Colonic mucosa (tissue), 4 donors: ENCODE results near the gene CCDC61. TPM values are rescaled to one million over a fixed set of nuclear protein-coding genes. Genes with fewer than 3 reads are reported as not detected.

ENCODE experiments used
- DNase-seq: peaks from one replicate; pipeline ENCODE4 v3.0.0-alpha.2; 2020
- H3K27ac ChIP-seq: fragments of 200-600 bp; one replicate; pipeline ENCODE4 v1.8.0; 2021
- H3K27me3 ChIP-seq: fragments of 200-600 bp; one replicate; pipeline ENCODE4 v1.8.0; 2021
- H3K36me3 ChIP-seq: fragments of 200-600 bp; one replicate; pipeline ENCODE4 v1.8.0; 2021
- H3K4me1 ChIP-seq: fragments of 200-600 bp; one replicate; pipeline ENCODE4 v1.8.0; 2021; ENCODE audit warnings: mild to moderate bottlenecking
- H3K4me3 ChIP-seq: fragments of 200-600 bp; one replicate; pipeline ENCODE4 v1.8.0; 2021
- H3K9ac ChIP-seq, 2 donors: one replicate each; pipeline ENCODE4 v1.7.0; 2013; ENCODE audit warnings: control low read depth in 2 of 2, low read depth in 2 of 2, low read length in 2 of 2
- H3K9me3 ChIP-seq: fragments of 200-600 bp; one replicate; pipeline ENCODE4 v1.8.0; 2021
- intact Hi-C: fragments of 100-400 bp; cut with DNase I; formaldehyde crosslinking; loops from one replicate; pipeline ENCODE4 v1.14.1; 2022
- total RNA-seq, 2 donors: library from RNA; stranded (reverse); fragmentation: NEBNext Ultra II Directional in 1 of 2; extraction: Animal tissue kit (Norgen Biotek cat#: 25700) in 1 of 2; gene quantifications; one replicate each; pipeline ENCODE4 v1.2.1, GENCODE V29; 2021
- TF ChIP-seq, protein P1 (sequence below): fragments of 200-600 bp; IDR thresholded peaks from one replicate; pipeline ENCODE4 v1.8.0; 2022; ENCODE audit warnings: antibody characterized with exemption, mild to moderate bottlenecking
- donor health status: healthy.
- donor health status: DM: no; HTN: no; CAD: no.
- donor health status: DM: no; HTN: no; CAD: no.

CCDC61 gene
- total RNA-seq, 2 donors from 2014 or later: 14.4 to 32.2 TPM

- no peak overlapping the region for H3K27ac ChIP-seq
- no peaks in the 10 kb centered on the region for H3K9me3 ChIP-seq
- peak overlapping the region; percentile 38 to 50 for H3K9ac ChIP-seq
- peaks cover 10% of the 10 kb centered on the region for H3K27me3 ChIP-seq
- DNase-seq: no peak
- intact Hi-C loops: no loop called here
- H3K4me3 ChIP-seq: peak overlapping the region; percentile 57
- TF ChIP-seq, protein P1, sequence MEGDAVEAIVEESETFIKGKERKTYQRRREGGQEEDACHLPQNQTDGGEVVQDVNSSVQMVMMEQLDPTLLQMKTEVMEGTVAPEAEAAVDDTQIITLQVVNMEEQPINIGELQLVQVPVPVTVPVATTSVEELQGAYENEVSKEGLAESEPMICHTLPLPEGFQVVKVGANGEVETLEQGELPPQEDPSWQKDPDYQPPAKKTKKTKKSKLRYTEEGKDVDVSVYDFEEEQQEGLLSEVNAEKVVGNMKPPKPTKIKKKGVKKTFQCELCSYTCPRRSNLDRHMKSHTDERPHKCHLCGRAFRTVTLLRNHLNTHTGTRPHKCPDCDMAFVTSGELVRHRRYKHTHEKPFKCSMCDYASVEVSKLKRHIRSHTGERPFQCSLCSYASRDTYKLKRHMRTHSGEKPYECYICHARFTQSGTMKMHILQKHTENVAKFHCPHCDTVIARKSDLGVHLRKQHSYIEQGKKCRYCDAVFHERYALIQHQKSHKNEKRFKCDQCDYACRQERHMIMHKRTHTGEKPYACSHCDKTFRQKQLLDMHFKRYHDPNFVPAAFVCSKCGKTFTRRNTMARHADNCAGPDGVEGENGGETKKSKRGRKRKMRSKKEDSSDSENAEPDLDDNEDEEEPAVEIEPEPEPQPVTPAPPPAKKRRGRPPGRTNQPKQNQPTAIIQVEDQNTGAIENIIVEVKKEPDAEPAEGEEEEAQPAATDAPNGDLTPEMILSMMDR: no peak
- H3K36me3 ChIP-seq: no peaks in the 10 kb centered on the region
- H3K4me1 ChIP-seq: peaks cover 3% of the 10 kb centered on the region
Observed at GRCh38 chr19:46014534-46014933, 19.3 kb downstream of the CCDC61 start.

GRCh38 chr19:46014941-46015686, 19.8 kb downstream of the CCDC61 start:
- Histone ChIP-seq H3K4me3 (peak overlapping the region; percentile 57), H3K9me3 (no peaks in the 10 kb centered on the region), H3K9ac (peak overlapping the region; percentile 38 to 50), H3K4me1 (peaks cover 3% of the 10 kb centered on the region), H3K27ac (no peak overlapping the region), H3K36me3 (no peaks in the 10 kb centered on the region), H3K27me3 (peaks cover 10% of the 10 kb centered on the region)
- peak; percentile 90 for DNase-seq
- TF ChIP-seq, protein P1: no peak
- intact Hi-C loops: no loop called here

DNA sequence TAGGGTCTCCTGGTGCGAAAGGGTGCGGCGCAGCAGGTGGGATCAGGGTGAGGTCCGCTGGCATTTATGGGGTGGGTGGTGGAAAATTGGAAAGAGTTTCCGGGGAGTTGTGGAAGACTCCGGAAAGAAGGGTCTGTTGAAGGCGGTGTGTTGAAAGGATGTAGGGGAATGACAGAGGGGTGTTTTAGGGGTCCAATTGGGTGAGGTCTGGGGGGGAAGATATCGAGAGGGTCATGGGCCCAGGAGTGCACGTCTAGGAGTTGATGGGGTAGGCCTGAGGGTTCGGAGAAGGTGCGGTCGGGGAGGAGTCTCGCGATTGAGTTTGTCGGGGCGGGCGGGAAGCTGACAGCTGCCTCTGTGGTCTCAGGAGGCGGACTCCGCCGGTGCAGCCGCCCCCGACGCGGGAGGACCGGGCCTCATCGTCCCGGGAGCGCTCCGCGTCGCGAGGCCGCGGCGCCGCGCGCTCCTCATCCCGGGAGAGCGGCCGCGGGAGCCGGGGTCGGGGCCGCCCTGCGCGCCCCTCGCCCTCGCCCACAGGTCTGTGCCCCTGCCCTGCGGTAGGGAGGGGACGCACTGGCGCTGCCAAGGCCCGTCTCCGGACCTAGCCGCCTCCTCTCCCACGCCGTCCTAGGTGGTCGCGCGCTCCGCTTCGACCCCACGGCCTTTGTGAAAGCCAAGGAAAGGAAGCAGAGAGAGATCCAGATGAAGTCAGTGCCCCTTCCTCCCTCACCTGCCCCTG, 20.6 kb downstream of the CCDC61 start:
- Histone ChIP-seq H3K27me3 (peaks cover 10% of the 10 kb centered on the region), H3K36me3 (no peaks in the 10 kb centered on the region), H3K9ac (peak overlapping the region in 1 of 2 donors; percentile 64), H3K4me3 (peak overlapping the region; percentile 57), H3K4me1 (peaks cover 3% of the 10 kb centered on the region), H3K9me3 (no peaks in the 10 kb centered on the region), H3K27ac (no peak overlapping the region)
- TF ChIP-seq, protein P1: no peak
- DNase-seq: no peak
- intact Hi-C loops: no loop called here

GRCh38 chr19:46016426-46017094, 21.3 kb downstream of the CCDC61 start:
- Histone ChIP-seq H3K9me3 (no peaks in the 10 kb centered on the region), H3K27me3 (peaks cover 10% of the 10 kb centered on the region), H3K27ac (no peak overlapping the region), H3K36me3 (no peaks in the 10 kb centered on the region), H3K4me3 (peak overlapping the region; percentile 57), H3K4me1 (peaks cover 3% of the 10 kb centered on the region), H3K9ac (peak overlapping the region; percentile 64 to 77)
- intact Hi-C loops: no loop called here
- TF ChIP-seq, protein P1: peak; percentile 82
- DNase-seq: peak; percentile 85

GRCh38 chr19:46017095-46017429, 21.8 kb downstream of the CCDC61 start:
- Histone ChIP-seq H3K4me3 (no peak overlapping the region), H3K27me3 (peaks cover 10% of the 10 kb centered on the region), H3K4me1 (peaks cover 3% of the 10 kb centered on the region), H3K9ac (no peak overlapping the region), H3K27ac (no peak overlapping the region), H3K9me3 (no peaks in the 10 kb centered on the region), H3K36me3 (no peaks in the 10 kb centered on the region)
- TF ChIP-seq, protein P1: no peak
- DNase-seq: no peak
- intact Hi-C loops: no loop called here
